Keratinocyte (primary cell): ENCODE results near the gene ZFP36L1. TPM values are rescaled to one million over a fixed set of nuclear protein-coding genes. Genes with fewer than 3 reads are reported as not detected.

Experiments
- DNase-seq: peaks from one replicate; pipeline ENCODE4 v3.0.0-alpha.2; 2011; ENCODE audit warnings: low read depth, missing footprints, low spot score
- FAIRE-seq: peaks from 2 replicates; lab custom pipeline; 2011; peaks lifted over from hg19 to GRCh38; lab: Jason Lieb, UNC
- H2AFZ ChIP-seq: 2 replicates; pipeline ENCODE4 v1.6.0; 2012; ENCODE audit warnings: low read length, control low read depth, inconsistent platforms; ENCODE audit not compliant: control insufficient read depth
- H3K27ac ChIP-seq: 2 replicates; pipeline ENCODE4 v1.5.1; 2011; ENCODE audit warnings: low read length; ENCODE audit not compliant: control insufficient read depth, insufficient read depth
- H3K27me3 ChIP-seq: 3 replicates; pipeline ENCODE4 v1.6.0; 2011; ENCODE audit warnings: low read length; ENCODE audit not compliant: control insufficient read depth, insufficient read depth; ENCODE audit errors: extremely low read depth
- H3K36me3 ChIP-seq, 2 experiments: 2 replicates in 1 of 2; 3 replicates in 1 of 2; pipeline ENCODE4 v1.5.1; 2011; ENCODE audit warnings: low read length in 2 of 2, mild to moderate bottlenecking in 1 of 2; ENCODE audit not compliant: control insufficient read depth in 2 of 2, insufficient read depth in 2 of 2; ENCODE audit errors: extremely low read depth in 1 of 2
- H3K4me1 ChIP-seq: 3 replicates; pipeline ENCODE4 v1.5.1; 2011; ENCODE audit warnings: low read length; ENCODE audit not compliant: control insufficient read depth, insufficient read depth; ENCODE audit errors: extremely low read depth
- H3K4me2 ChIP-seq: 3 replicates; pipeline ENCODE4 v1.6.0; 2011; ENCODE audit warnings: low read depth, low read length; ENCODE audit not compliant: control insufficient read depth, insufficient read depth; ENCODE audit errors: extremely low read depth
- H3K4me3 ChIP-seq, 3 experiments: fragments of 200-600 bp in 1 of 3; sonication (generic) in 1 of 3; 2 replicates in 2 of 3; 3 replicates in 1 of 3; pipeline ENCODE4 v1.5.1; 2011 to 2016; ENCODE audit warnings: low read length in 3 of 3, mild to moderate bottlenecking in 3 of 3, control low read depth in 2 of 3, inconsistent platforms in 1 of 3, low read depth in 1 of 3, mixed read lengths in 1 of 3, mixed run types in 1 of 3, moderate library complexity in 1 of 3; ENCODE audit not compliant: control insufficient read depth in 2 of 3, insufficient read depth in 2 of 3; ENCODE audit errors: extremely low read depth in 1 of 3
- H3K79me2 ChIP-seq: 2 replicates; pipeline ENCODE4 v1.6.0; 2012; ENCODE audit warnings: low read length; ENCODE audit not compliant: control insufficient read depth, insufficient read depth
- H3K9ac ChIP-seq: 3 replicates; pipeline ENCODE4 v1.6.0; 2011; ENCODE audit warnings: low read length; ENCODE audit not compliant: control insufficient read depth, insufficient read depth; ENCODE audit errors: extremely low read depth
- H3K9me1 ChIP-seq: 3 replicates; pipeline ENCODE4 v1.6.0; 2011; ENCODE audit warnings: low read length; ENCODE audit not compliant: control insufficient read depth, insufficient read depth; ENCODE audit errors: extremely low read depth
- H3K9me3 ChIP-seq: 2 replicates; pipeline ENCODE4 v1.5.1; 2012; ENCODE audit warnings: low read depth, low read length; ENCODE audit not compliant: control insufficient read depth
- H4K20me1 ChIP-seq: 3 replicates; pipeline ENCODE4 v1.6.0; 2011; ENCODE audit warnings: low read length; ENCODE audit not compliant: control insufficient read depth, insufficient read depth; ENCODE audit errors: extremely low read depth
- EZH2 ChIP-seq: IDR thresholded peaks from one replicate; pipeline ENCODE4 v1.6.1; 2012; ENCODE audit warnings: inconsistent platforms, mild to moderate bottlenecking, low read length, moderate library complexity
- dilution Hi-C: fragments of 300-500 bp; cut with MboI; formaldehyde crosslinking; loops from one replicate; pipeline ENCODE4 v1.7.0; 2020; ENCODE audit warnings: low sequenced_read_pairs; ENCODE audit not compliant: extremely low pct_ligation_motif_present
- polyA plus RNA-seq, 5 experiments: library from polyadenylated mRNA; depleted of rRNA in 3 of 5; stranded (reverse) in 3 of 5; stranded (forward) in 1 of 5; unstranded in 1 of 5; fragments of >200 nt; gene quantifications; 1 replicate in 1 of 5; 2 replicates in 3 of 5; 3 replicates in 1 of 5; pipeline versions ENCODE4 v1.2.1 to v1.2.3, GENCODE V29; 2011 to 2012; ENCODE audit warnings: missing spikeins in 2 of 5, low read depth in 1 of 5, low replicate concordance in 1 of 5
- TF ChIP-seq, protein P1 (sequence below), 3 experiments: IDR thresholded peaks in 1 of 3; conservative IDR thresholded peaks in 1 of 3; optimal IDR thresholded peaks in 1 of 3; 2 replicates in 2 of 3; 3 replicates in 1 of 3; pipeline versions ENCODE3 to v1.5.1; 2011; ENCODE audit warnings: low read length in 3 of 3, mild to moderate bottlenecking in 3 of 3, moderate library complexity in 2 of 3, control low read depth in 1 of 3, inconsistent platforms in 1 of 3; ENCODE audit not compliant: insufficient read depth in 2 of 3; ENCODE audit errors: extremely low read depth in 1 of 3

Gene ZFP36L1
- polyA plus RNA-seq, 1 donor (not counting 4 experiments of a cell fraction or from before 2014, with no cell fraction given) = 85.2 TPM

DNA sequence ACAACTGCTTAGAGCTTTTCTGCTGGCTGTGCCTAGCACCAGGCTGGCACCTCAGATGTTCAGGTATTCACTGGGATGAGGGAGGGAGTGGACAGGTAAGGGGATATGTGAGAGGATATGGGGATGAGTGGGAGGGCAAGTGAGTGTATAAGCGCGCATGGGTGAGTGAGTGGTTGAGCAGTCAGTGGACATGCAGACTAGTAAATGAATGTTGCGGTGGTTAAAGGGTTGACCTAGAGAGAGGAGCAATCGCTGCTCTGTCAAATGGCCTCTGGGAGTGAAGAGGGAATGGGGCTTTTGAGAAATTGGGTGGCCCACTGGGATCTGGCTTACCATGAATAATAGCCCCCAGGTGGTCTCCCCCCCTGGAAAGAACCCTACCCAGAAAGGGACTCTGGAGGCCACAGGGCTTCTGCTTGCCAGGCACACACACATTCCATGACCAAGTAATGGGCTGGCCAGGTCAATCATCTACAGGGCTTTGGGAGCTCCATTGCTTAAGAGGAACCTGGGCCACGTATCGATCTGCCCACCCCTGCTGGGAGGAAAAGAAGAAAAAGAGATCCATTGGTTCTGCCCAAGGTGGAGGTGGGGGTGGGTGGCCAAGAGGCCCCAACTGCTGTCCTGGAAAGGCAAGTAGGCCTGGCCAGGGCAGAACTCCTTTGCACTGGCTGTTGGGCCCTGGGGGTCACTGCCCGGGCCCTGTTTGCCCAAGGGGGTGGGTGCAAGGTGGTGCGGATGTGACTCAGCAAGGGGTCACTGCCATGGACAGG lies 30.8 kb upstream of the ZFP36L1 start:
- Histone ChIP-seq H3K79me2 (no peaks in the 10 kb centered on the region), H3K4me1 (peaks cover 23% of the 10 kb centered on the region), H3K4me3 (no peak overlapping the region), H3K9me3 (no peaks in the 10 kb centered on the region), H3K27ac (no peak overlapping the region), H4K20me1 (no peaks in the 10 kb centered on the region), H3K9me1 (no peaks in the 10 kb centered on the region), H3K9ac (no peak overlapping the region), H2AFZ (no peak overlapping the region), H3K4me2 (no peak overlapping the region), H3K36me3 (peaks cover 0 to 2% of the 10 kb centered on the region in 2 experiments), H3K27me3 (no peaks in the 10 kb centered on the region)
- TF ChIP-seq EZH2 = no peak
- TF ChIP-seq, protein P1, sequence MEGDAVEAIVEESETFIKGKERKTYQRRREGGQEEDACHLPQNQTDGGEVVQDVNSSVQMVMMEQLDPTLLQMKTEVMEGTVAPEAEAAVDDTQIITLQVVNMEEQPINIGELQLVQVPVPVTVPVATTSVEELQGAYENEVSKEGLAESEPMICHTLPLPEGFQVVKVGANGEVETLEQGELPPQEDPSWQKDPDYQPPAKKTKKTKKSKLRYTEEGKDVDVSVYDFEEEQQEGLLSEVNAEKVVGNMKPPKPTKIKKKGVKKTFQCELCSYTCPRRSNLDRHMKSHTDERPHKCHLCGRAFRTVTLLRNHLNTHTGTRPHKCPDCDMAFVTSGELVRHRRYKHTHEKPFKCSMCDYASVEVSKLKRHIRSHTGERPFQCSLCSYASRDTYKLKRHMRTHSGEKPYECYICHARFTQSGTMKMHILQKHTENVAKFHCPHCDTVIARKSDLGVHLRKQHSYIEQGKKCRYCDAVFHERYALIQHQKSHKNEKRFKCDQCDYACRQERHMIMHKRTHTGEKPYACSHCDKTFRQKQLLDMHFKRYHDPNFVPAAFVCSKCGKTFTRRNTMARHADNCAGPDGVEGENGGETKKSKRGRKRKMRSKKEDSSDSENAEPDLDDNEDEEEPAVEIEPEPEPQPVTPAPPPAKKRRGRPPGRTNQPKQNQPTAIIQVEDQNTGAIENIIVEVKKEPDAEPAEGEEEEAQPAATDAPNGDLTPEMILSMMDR (optimal IDR thresholded peaks at IDR 0.05 in 1 of 3, IDR thresholded peaks at IDR 0.05 in 1 of 3, conservative IDR thresholded peaks at IDR 0.05 in 1 of 3; ENCODE audit: extremely low read depth in 1 of 3, insufficient read depth in 2 of 3, low read length in 3 of 3) = no peak
- FAIRE-seq = no peak
- dilution Hi-C loops = no loop called here
- DNase-seq = no peak

DNA sequence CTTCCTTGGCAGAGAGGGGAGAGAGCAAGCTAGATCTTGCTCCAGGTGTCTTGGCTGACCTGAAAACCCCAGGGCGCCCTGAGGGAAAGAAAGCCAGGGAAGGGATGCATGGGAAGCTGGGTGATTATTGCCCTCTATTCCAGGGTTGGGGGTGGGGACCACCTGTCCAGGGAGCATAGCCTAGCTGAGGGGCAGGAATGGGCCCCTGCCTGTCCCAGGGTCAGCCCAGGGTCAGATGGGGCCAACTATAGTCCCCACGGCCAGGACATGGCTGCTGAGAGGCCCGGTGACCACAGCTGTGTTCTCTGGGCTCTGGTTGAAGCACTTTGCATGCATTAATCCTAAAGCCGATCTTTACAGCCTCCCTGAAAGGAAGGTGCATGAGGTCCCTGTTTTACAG lies 30.1 kb upstream of the ZFP36L1 start:
- H3K9me3 ChIP-seq = no peaks in the 10 kb centered on the region
- H3K9me1 ChIP-seq = no peaks in the 10 kb centered on the region
- no peak overlapping the region for H3K9ac ChIP-seq
- FAIRE-seq (no peak), DNase-seq (no peak)
- no peaks in the 10 kb centered on the region for H3K27me3 ChIP-seq
- no peaks in the 10 kb centered on the region for H4K20me1 ChIP-seq
- no peaks in the 10 kb centered on the region for H3K79me2 ChIP-seq
- peaks cover 23% of the 10 kb centered on the region for H3K4me1 ChIP-seq
- H3K4me2 ChIP-seq = peak overlapping the region; percentile 8
- dilution Hi-C loops = no loop called here
- H3K36me3 ChIP-seq = peaks cover 0 to 2% of the 10 kb centered on the region in 2 experiments
- no peak overlapping the region for H3K27ac ChIP-seq
- H2AFZ ChIP-seq = no peak overlapping the region
- no peak overlapping the region for H3K4me3 ChIP-seq
- TF ChIP-seq, protein P1 (optimal IDR thresholded peaks at IDR 0.05 in 1 of 3, IDR thresholded peaks at IDR 0.05 in 1 of 3, conservative IDR thresholded peaks at IDR 0.05 in 1 of 3; ENCODE audit: extremely low read depth in 1 of 3, insufficient read depth in 2 of 3, low read length in 3 of 3) = no peak
- no peak for TF ChIP-seq EZH2
